GM19240 (cell line): Measurements from ENCODE around the gene TBXAS1.

Experiments used
- DNase-seq: peaks from one replicate; pipeline ENCODE4 v3.0.0; 2011; ENCODE audit warnings: low spot score; ENCODE audit not compliant: insufficient read length

The TBXAS1 gene

GRCh38 chr7:140018125-140019043 is 189.3 kb downstream of the TBXAS1 start:
- no peak for DNase-seq

- DNase-seq, result no peak
Measured at GRCh38 chr7:140019172-140019571, 190.1 kb downstream of the TBXAS1 start.

GRCh38 chr7:140019606-140020005 is 190.5 kb downstream of the TBXAS1 start:
- no peak for DNase-seq

- DNase-seq, result no peak
Measured at GRCh38 chr7:140021603-140022002, 192.5 kb downstream of the TBXAS1 start.

- no peak for DNase-seq
Measured at GRCh38 chr7:140022582-140023211, 193.6 kb downstream of the TBXAS1 start.

- DNase-seq, result no peak
Measured at GRCh38 chr7:140023728-140024127, 194.7 kb downstream of the TBXAS1 start.

- no peak for DNase-seq
Measured at GRCh38 chr7:140024585-140024984, 195.5 kb downstream of the TBXAS1 start.

- no peak for DNase-seq
Measured at GRCh38 chr7:140025241-140025640, 196.2 kb downstream of the TBXAS1 start.

GRCh38 chr7:140025814-140026433 is 196.9 kb downstream of the TBXAS1 start:
- no peak for DNase-seq

- no peak for DNase-seq
Measured at GRCh38 chr7:140026935-140027334, 197.9 kb downstream of the TBXAS1 start.

- DNase-seq, result no peak
Measured at GRCh38 chr7:140027858-140028257, 198.8 kb downstream of the TBXAS1 start.

GRCh38 chr7:140028311-140028710 is 199.2 kb downstream of the TBXAS1 start:
- DNase-seq, result no peak

- DNase-seq, result no peak
Measured at GRCh38 chr7:140029072-140029471, 200.0 kb downstream of the TBXAS1 start.

GRCh38 chr7:140031364-140031763 is 202.3 kb downstream of the TBXAS1 start:
- no peak for DNase-seq

GRCh38 chr7:140033036-140033435 is 204.0 kb downstream of the TBXAS1 start:
- DNase-seq, result no peak

- no peak for DNase-seq
Measured at GRCh38 chr7:140033779-140034363, 204.8 kb downstream of the TBXAS1 start.

GRCh38 chr7:140034421-140034820 is 205.4 kb downstream of the TBXAS1 start:
- DNase-seq, result no peak

- no peak for DNase-seq
Measured at GRCh38 chr7:140035400-140036223, 206.5 kb downstream of the TBXAS1 start.

GRCh38 chr7:140036224-140036962 is 207.3 kb downstream of the TBXAS1 start:
- DNase-seq, result no peak

- DNase-seq, result no peak
Measured at GRCh38 chr7:140039066-140039465, 210.0 kb downstream of the TBXAS1 start.
